NCI-H1930 (cell line): ENCODE results near the gene LRIG2.
"Not testable (repeated sequence)": the region's sequence is repeated elsewhere in the genome, so short reads cannot be mapped to it uniquely, and the experiment has no call there.

Experiments used
- DNase-seq, 2 experiments: peaks; one replicate each; lab custom pipeline; 2025; lab: John Stamatoyannopoulos, UW

Gene LRIG2

GRCh38 chr1:113063456-113063855, 9.5 kb upstream of the LRIG2 start:
- DNase-seq = not testable (repeated sequence)

GRCh38 chr1:113072141-113072756, 749 bp upstream of the LRIG2 start:
- peak in 1 of 2 experiments; percentile 5 for DNase-seq

GRCh38 chr1:113073479-113073950, 517 bp downstream of the LRIG2 start:
- DNase-seq = no peak

GRCh38 chr1:113074237-113074636, 1.2 kb downstream of the LRIG2 start:
- DNase-seq = no peak

- DNase-seq = not testable (repeated sequence)
These were observed 5.0 kb downstream of the LRIG2 start for GRCh38 chr1:113077978-113078377.

GRCh38 chr1:113086541-113086940, 13.5 kb downstream of the LRIG2 start:
- DNase-seq = no peak

- no peak for DNase-seq
These were observed 16.0 kb downstream of the LRIG2 start for GRCh38 chr1:113088972-113089371.

GRCh38 chr1:113090051-113090450, 17.1 kb downstream of the LRIG2 start:
- no peak for DNase-seq

- DNase-seq = no peak
These were observed 19.1 kb downstream of the LRIG2 start for GRCh38 chr1:113091988-113092594.

GRCh38 chr1:113094506-113094905, 21.5 kb downstream of the LRIG2 start:
- DNase-seq = no peak

GRCh38 chr1:113095790-113096455, 22.9 kb downstream of the LRIG2 start:
- DNase-seq = no peak

- DNase-seq = no peak
These were observed 23.5 kb downstream of the LRIG2 start for GRCh38 chr1:113096493-113096892.

- DNase-seq = no peak
These were observed 28.6 kb downstream of the LRIG2 start for GRCh38 chr1:113101588-113101987.

GRCh38 chr1:113103048-113103447, 30.1 kb downstream of the LRIG2 start:
- DNase-seq = no peak

GRCh38 chr1:113103977-113104376, 31.0 kb downstream of the LRIG2 start:
- no peak for DNase-seq

- DNase-seq = no peak
These were observed 33.9 kb downstream of the LRIG2 start for GRCh38 chr1:113106910-113107309.

- DNase-seq = no peak
These were observed 37.0 kb downstream of the LRIG2 start for GRCh38 chr1:113109908-113110554.

- DNase-seq = no peak
These were observed 45.3 kb downstream of the LRIG2 start for GRCh38 chr1:113118266-113118665.

- DNase-seq = no peak
These were observed 50.7 kb downstream of the LRIG2 start for GRCh38 chr1:113123737-113124136.

GRCh38 chr1:113124366-113124765, 51.4 kb downstream of the LRIG2 start:
- DNase-seq = no peak

- DNase-seq = no peak
These were observed 52.5 kb downstream of the LRIG2 start for GRCh38 chr1:113125517-113125916.

GRCh38 chr1:113126207-113126606, 53.2 kb downstream of the LRIG2 start:
- DNase-seq = no peak

- DNase-seq = no peak
These were observed 55.1 kb downstream of the LRIG2 start for GRCh38 chr1:113128116-113128515.
